ENCODE data around the gene KCNQ1OT1.

The KCNQ1OT1 gene

GRCh38 chr11:2688381-2689231 lies 11.2 kb downstream of the KCNQ1OT1 start:
- DNase-seq (ENCODE audit: insufficient read length, low spot score), result no peak
- FAIRE-seq, result no peak
- no peak for TF ChIP-seq CTCF (IDR thresholded peaks at IDR 0.05; ENCODE audit: insufficient read depth, missing control alignments)

GRCh38 chr11:2687782-2688191 lies 12.0 kb downstream of the KCNQ1OT1 start:
- FAIRE-seq (no peak), DNase-seq (ENCODE audit: insufficient read length, low spot score) (no peak)
- no peak for TF ChIP-seq CTCF (IDR thresholded peaks at IDR 0.05; ENCODE audit: insufficient read depth, missing control alignments)

GRCh38 chr11:2687223-2687530 lies 12.6 kb downstream of the KCNQ1OT1 start:
- no peak for TF ChIP-seq CTCF (IDR thresholded peaks at IDR 0.05; ENCODE audit: insufficient read depth, missing control alignments)
- no peak for DNase-seq (ENCODE audit: insufficient read length, low spot score)
- FAIRE-seq, result no peak

- no peak for DNase-seq (ENCODE audit: insufficient read length, low spot score)
- TF ChIP-seq CTCF (IDR thresholded peaks at IDR 0.05; ENCODE audit: insufficient read depth, missing control alignments), result no peak
- FAIRE-seq, result no peak
Observed at GRCh38 chr11:2686360-2687222, 13.2 kb downstream of the KCNQ1OT1 start.

GRCh38 chr11:2685566-2686359 lies 14.0 kb downstream of the KCNQ1OT1 start:
- TF ChIP-seq CTCF (IDR thresholded peaks at IDR 0.05; ENCODE audit: insufficient read depth, missing control alignments), result no peak

GRCh38 chr11:2685051-2685450 lies 14.7 kb downstream of the KCNQ1OT1 start:
- DNase-seq (ENCODE audit: insufficient read length, low spot score) (no peak), FAIRE-seq (no peak)
- TF ChIP-seq CTCF (IDR thresholded peaks at IDR 0.05; ENCODE audit: insufficient read depth, missing control alignments), result no peak

More at GRCh38 chr11:2685566-2686359, 14.0 kb downstream of the KCNQ1OT1 start:
- FAIRE-seq (no peak), DNase-seq (ENCODE audit: insufficient read length, low spot score) (no peak)
